IMR-90 (cell line): ENCODE data around the gene CIAO3. TPM values are rescaled to one million over a fixed set of nuclear protein-coding genes. Genes with fewer than 3 reads are reported as not detected.

Experiments
- ATAC-seq: fragments of 200-7000 bp; cut with Tn5 transposase; 2 replicates; pipeline ENCODE4 v1.9.1; 2020; ENCODE audit warnings: low read depth, mild to moderate bottlenecking, moderate library complexity
- BruUV-seq: library from RNA; stranded (reverse); fragments of 400-500 nt; replicated peaks from 2 replicates; lab custom pipeline; 2021; lab: Mats Ljungman, UMichigan
- CTCF ChIA-PET: fragments of 300-600 bp; formaldehyde crosslinking; extraction: SDS; loops from one replicate; lab custom pipeline; 2021; ENCODE audit warnings: antibody characterized with exemption; lab: Yijun Ruan, JAX
- POLR2A ChIA-PET: fragments of 300-600 bp; sonication (Branson Sonifier 250); formaldehyde crosslinking; loops from one replicate; lab custom pipeline; 2022; ENCODE audit warnings: antibody characterized with exemption; ENCODE audit not compliant: unreplicated experiment; lab: Charles Lee
- DNase-seq: peaks from one replicate; pipeline ENCODE4 v3.0.0; 2013
- H2AFZ ChIP-seq: replicated peaks from 2 replicates; pipeline ENCODE3; 2013; ENCODE audit warnings: low read length, mild to moderate bottlenecking; ENCODE audit not compliant: poor library complexity
- H2AK5ac ChIP-seq: 2 replicates; pipeline ENCODE4 v1.6.1; 2013; ENCODE audit warnings: low read depth, low read length, inconsistent platforms
- H2AK9ac ChIP-seq: replicated peaks from 2 replicates; pipeline ENCODE3; 2013; ENCODE audit warnings: mild to moderate bottlenecking, low read depth, low read length, moderate library complexity; ENCODE audit not compliant: poor library complexity
- H2BK120ac ChIP-seq: 2 replicates; pipeline ENCODE4 v1.6.1; 2013; ENCODE audit warnings: low read depth, low read length, inconsistent platforms
- H2BK15ac ChIP-seq: 3 replicates; pipeline ENCODE4 v1.6.1; 2013; ENCODE audit warnings: low read depth, low read length, inconsistent platforms
- H2BK20ac ChIP-seq: 2 replicates; pipeline ENCODE4 v1.6.1; 2013; ENCODE audit warnings: low read depth, mild to moderate bottlenecking, inconsistent platforms, low read length, moderate library complexity
- H2BK5ac ChIP-seq: 2 replicates; pipeline ENCODE4 v1.6.1; 2013; ENCODE audit warnings: mild to moderate bottlenecking, low read depth, low read length, inconsistent platforms; ENCODE audit not compliant: poor library complexity, severe bottlenecking
- H3K14ac ChIP-seq: replicated peaks from 2 replicates; pipeline ENCODE4 v1.6.1; 2013; ENCODE audit warnings: low read depth, low read length, inconsistent platforms
- H3K18ac ChIP-seq: 2 replicates; pipeline ENCODE4 v1.6.1; 2013; ENCODE audit warnings: low read depth, low read length, control low read depth
- H3K23ac ChIP-seq: 2 replicates; pipeline ENCODE4 v1.6.1; 2013; ENCODE audit warnings: low read depth, low read length, inconsistent platforms
- H3K27ac ChIP-seq: 2 replicates; pipeline ENCODE4 v1.5.1; 2013; ENCODE audit warnings: mild to moderate bottlenecking, control low read depth, low read length; ENCODE audit not compliant: insufficient read depth
- H3K27me3 ChIP-seq: 2 replicates; pipeline ENCODE4 v1.6.1; 2013; ENCODE audit warnings: low read length; ENCODE audit not compliant: control insufficient read depth, insufficient read depth
- H3K36me3 ChIP-seq: 2 replicates; pipeline ENCODE4 v1.6.1; 2013; ENCODE audit warnings: low read length, mixed read lengths; ENCODE audit not compliant: control insufficient read depth, insufficient read depth
- H3K4ac ChIP-seq: 2 replicates; pipeline ENCODE4 v1.6.1; 2013; ENCODE audit warnings: low read depth, low read length, inconsistent platforms
- H3K4me1 ChIP-seq: 2 replicates; pipeline ENCODE4 v1.6.1; 2013; ENCODE audit warnings: low read length, mixed read lengths; ENCODE audit not compliant: control insufficient read depth, insufficient read depth
- H3K4me2 ChIP-seq: 2 replicates; pipeline ENCODE4 v1.6.1; 2013; ENCODE audit warnings: low read depth, mild to moderate bottlenecking, control low read depth, low read length, moderate library complexity
- H3K4me3 ChIP-seq: 2 replicates; pipeline ENCODE4 v1.5.1; 2013; ENCODE audit warnings: low read depth, mild to moderate bottlenecking, control low read depth, low read length, moderate library complexity; ENCODE audit not compliant: insufficient read depth
- H3K56ac ChIP-seq: 2 replicates; pipeline ENCODE4 v1.6.1; 2013; ENCODE audit warnings: low read length, inconsistent platforms; ENCODE audit not compliant: insufficient read depth; ENCODE audit errors: extremely low read depth
- H3K79me1 ChIP-seq, 2 experiments: 2 replicates each; pipeline ENCODE4 v1.6.1; 2013; ENCODE audit warnings: low read length in 2 of 2, inconsistent platforms in 1 of 2, low read depth in 1 of 2
- H3K9ac ChIP-seq: 2 replicates; pipeline ENCODE4 v1.6.1; 2013; ENCODE audit warnings: low read depth, low read length, control low read depth
- H3K9me1 ChIP-seq: 2 replicates; pipeline ENCODE4 v1.6.1; 2013; ENCODE audit warnings: low read length, inconsistent platforms; ENCODE audit not compliant: insufficient read depth
- H3K9me3 ChIP-seq: 2 replicates; pipeline ENCODE4 v1.6.1; 2013; ENCODE audit warnings: low read length; ENCODE audit not compliant: control insufficient read depth, insufficient read depth
- H4K20me1 ChIP-seq: 2 replicates; pipeline ENCODE4 v1.6.1; 2013; ENCODE audit warnings: low read length, inconsistent platforms; ENCODE audit not compliant: insufficient read depth
- H4K5ac ChIP-seq: 2 replicates; pipeline ENCODE4 v1.6.1; 2013; ENCODE audit warnings: mild to moderate bottlenecking, low read depth, low read length, control low read depth
- H4K8ac ChIP-seq, 2 experiments: 2 replicates each; pipeline ENCODE4 v1.6.1; 2013; ENCODE audit warnings: low read depth in 2 of 2, low read length in 2 of 2, control low read depth in 1 of 2, inconsistent platforms in 1 of 2
- H4K91ac ChIP-seq: 2 replicates; pipeline ENCODE4 v1.6.1; 2013; ENCODE audit warnings: low read depth, low read length, inconsistent platforms; ENCODE audit not compliant: insufficient read depth
- BHLHE40 ChIP-seq: fragments of 150-350 bp; IDR thresholded peaks from 2 replicates; pipeline ENCODE4 v1.6.1; 2016; ENCODE audit warnings: mild to moderate bottlenecking, low read depth, low read length
- CEBPB ChIP-seq: IDR thresholded peaks from 2 replicates; pipeline ENCODE4 v1.6.1; 2012; ENCODE audit warnings: low read depth, low read length, improper control_type of control experiment
- CHD1 ChIP-seq: IDR thresholded peaks from 2 replicates; pipeline ENCODE4 v1.6.1; 2012; ENCODE audit warnings: low read depth, low read length, improper control_type of control experiment
- MAFK ChIP-seq: IDR thresholded peaks from 2 replicates; pipeline ENCODE4 v1.6.1; 2012; ENCODE audit warnings: low read depth, low read length, improper control_type of control experiment
- MAZ ChIP-seq: IDR thresholded peaks from 2 replicates; pipeline ENCODE4 v1.6.1; 2012; ENCODE audit warnings: low read depth, mild to moderate bottlenecking, low read length, improper control_type of control experiment, moderate library complexity, borderline replicate concordance
- MXI1 ChIP-seq: IDR thresholded peaks from 2 replicates; pipeline ENCODE4 v1.6.1; 2012; ENCODE audit warnings: low read depth, mild to moderate bottlenecking, low read length, moderate library complexity, borderline replicate concordance
- NFE2L2 ChIP-seq: fragments of 150-350 bp; IDR thresholded peaks from 2 replicates; pipeline ENCODE4 v1.6.1; 2016; ENCODE audit warnings: low read depth, mild to moderate bottlenecking, low read length
- POLR2A ChIP-seq: IDR thresholded peaks from 2 replicates; pipeline ENCODE4 v1.6.1; 2012; ENCODE audit warnings: mild to moderate bottlenecking, low read depth, low read length
- RAD21 ChIP-seq: IDR thresholded peaks from 2 replicates; pipeline ENCODE4 v1.6.1; 2012; ENCODE audit warnings: low read length, improper control_type of control experiment
- RCOR1 ChIP-seq: IDR thresholded peaks from 2 replicates; pipeline ENCODE4 v1.6.1; 2012; ENCODE audit warnings: mild to moderate bottlenecking, low read length, improper control_type of control experiment; ENCODE audit not compliant: insufficient replicate concordance
- RFX5 ChIP-seq: IDR thresholded peaks from 2 replicates; pipeline ENCODE4 v1.8.0; 2012; ENCODE audit warnings: low read depth, mild to moderate bottlenecking, low read length, moderate library complexity
- SMC3 ChIP-seq: fragments of 150-350 bp; IDR thresholded peaks from 2 replicates; pipeline ENCODE4 v1.6.1; 2016; ENCODE audit warnings: low read depth, mild to moderate bottlenecking, antibody characterized with exemption, low read length, moderate library complexity
- WGBS, 2 experiments: methylation state at CpG; one replicate each; pipeline versions ENCODE4 v1.1.5 to v1.1.7; 2013; ENCODE audit warnings: missing lambda C conversion rate in 2 of 2; ENCODE audit not compliant: insufficient read length in 1 of 2; ENCODE audit errors: extremely low coverage in 2 of 2; 5-methylcytosine and 5-hydroxymethylcytosine counted together
- dilution Hi-C: fragments of 300-500 bp; cut with HindIII; formaldehyde crosslinking; loops from one replicate; pipeline ENCODE4 v1.14.3; 2018; ENCODE audit warnings: low sequenced_read_pairs; ENCODE audit not compliant: unreplicated experiment
- in situ Hi-C: fragments of 300-500 bp; cut with MboI; formaldehyde crosslinking; loops from 3 replicates; pipeline ENCODE4 v1.14.3; 2019; ENCODE audit warnings: low sequenced_read_pairs, inconsistent platforms, mixed read lengths
- intact Hi-C: fragments of 100-400 bp; cut with micrococcal nuclease; formaldehyde crosslinking; loops from 2 replicates; pipeline ENCODE4 v1.10.0; 2022
- polyA plus RNA-seq, 3 experiments: library from polyadenylated mRNA; depleted of rRNA; stranded (reverse); fragments of >200 nt; gene quantifications; 2 replicates each; pipeline ENCODE4 v1.2.3, GENCODE V29; 2012; ENCODE audit warnings: low replicate concordance in 1 of 3
- total RNA-seq: library from RNA; depleted of rRNA; stranded (reverse); fragments of >200 nt; gene quantifications from 2 replicates; pipeline ENCODE4 v1.2.3, GENCODE V29; 2012
- TF ChIP-seq, protein P1 (sequence below): fragments of 150-350 bp; IDR thresholded peaks from 2 replicates; pipeline ENCODE4 v1.6.1; 2016; ENCODE audit warnings: low read depth, mild to moderate bottlenecking, low read length, moderate library complexity, borderline replicate concordance
- TF ChIP-seq, protein P2 (sequence below): conservative IDR thresholded peaks from 2 replicates; pipeline ENCODE4 v1.5.1; 2012; ENCODE audit warnings: mild to moderate bottlenecking, low read depth, low read length, improper control_type of control experiment
- TF ChIP-seq, protein P3 (sequence below): fragments of 150-350 bp; IDR thresholded peaks from 2 replicates; pipeline ENCODE4 v1.6.1; 2017; ENCODE audit warnings: mild to moderate bottlenecking, antibody characterized with exemption, low read length, low read depth

Gene CIAO3
- total and polyA plus RNA-seq, 2 of the 4 experiments (the other 2 are of a cell fraction): 17.0 to 20.2 TPM

DNA sequence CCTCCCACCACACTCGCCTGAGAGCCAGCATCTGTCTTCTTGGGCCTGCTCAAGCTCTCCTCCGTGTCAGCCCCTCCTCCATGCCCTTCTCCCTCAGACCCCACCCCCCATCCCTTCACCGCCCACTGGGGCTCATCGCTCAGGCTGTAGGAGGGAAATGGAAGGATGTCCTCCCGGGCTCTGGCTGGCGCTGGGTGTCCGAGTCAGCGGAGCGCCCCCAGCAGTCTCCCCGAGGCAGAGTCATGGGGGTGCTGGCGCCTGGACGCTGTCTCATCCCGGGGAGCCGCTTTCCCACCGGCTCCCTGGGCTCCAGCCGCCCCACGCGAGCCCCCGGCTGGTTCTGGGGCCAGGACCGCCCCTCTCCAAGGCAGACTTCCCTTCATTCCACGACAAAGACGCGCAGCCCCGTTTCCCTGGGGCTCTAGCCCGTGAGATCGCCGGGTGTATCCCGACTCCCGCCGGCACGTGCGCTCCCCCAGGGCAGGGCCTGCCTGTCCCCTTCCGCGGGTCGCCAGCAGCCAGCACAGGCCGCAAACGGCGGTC lies 20.3 kb downstream of the CIAO3 start:
- CTCF ChIA-PET: no interaction called here
- peak overlapping the region; percentile 10; the same call in 1 of the 2 replicates for H3K14ac ChIP-seq
- peaks cover 7% of the 10 kb centered on the region for H4K20me1 ChIP-seq
- in situ Hi-C loops: loop anchor here (25.0 kb wide), 1 partner anchor 342 kb away; the partner anchor contains the start of gene SSTR5
- peak; percentile 70 for DNase-seq
- peak overlapping the region; percentile 92 to 94 for H4K8ac ChIP-seq
- peaks cover 1% of the 10 kb centered on the region; the same call in 1 of the 2 replicates for H3K36me3 ChIP-seq
- H3K27me3 ChIP-seq: no peaks in the 10 kb centered on the region
- BruUV-seq: no TSS peak
- H2BK5ac ChIP-seq: peak overlapping the region; percentile 93
- POLR2A ChIA-PET: interaction anchor here (0.5 kb wide), 1 partner anchor 11 kb away, joined by 4 read pairs; no protein-coding TSS in a partner anchor
- H3K4me3 ChIP-seq: peak overlapping the region; percentile 98
- intact Hi-C loops: no loop called here
- peak overlapping the region; percentile 72; the same call in 1 of the 2 replicates for H2AK5ac ChIP-seq
- no peak overlapping the region for H2BK20ac ChIP-seq
- peak overlapping the region; percentile 92 for H2AK9ac ChIP-seq
- H3K4me1 ChIP-seq: peaks cover 17% of the 10 kb centered on the region
- peak overlapping the region; percentile 79 for H3K9ac ChIP-seq
- H2AFZ ChIP-seq: peak overlapping the region; percentile 96
- H4K91ac ChIP-seq: peak overlapping the region; percentile 20
- peaks cover 13 to 23% of the 10 kb centered on the region in 2 experiments for H3K79me1 ChIP-seq
- peak overlapping the region; percentile 57 for H3K56ac ChIP-seq
- peak overlapping the region; percentile 10; the same call in 1 of the 2 replicates for H2BK120ac ChIP-seq
- 0% methylated on average over 14 of the region's 38 CpGs; no CpG with 5 or more reads in 1 of the 2 experiments for WGBS, 2 experiments
- no peak overlapping the region for H3K18ac ChIP-seq
- H3K27ac ChIP-seq: peak overlapping the region; percentile 75
- peak overlapping the region; percentile 68 for H3K4me2 ChIP-seq
- H3K4ac ChIP-seq: peak overlapping the region; percentile 83
- dilution Hi-C loops: no loop called here
- peak; percentile 53 for ATAC-seq
- H3K9me3 ChIP-seq: no peaks in the 10 kb centered on the region
- no peaks in the 10 kb centered on the region for H3K9me1 ChIP-seq
- no peak overlapping the region for H2BK15ac ChIP-seq
- 0 out of 2 replicates have a peak overlapping the region, but pooled peaks have one; percentile 11 for H3K23ac ChIP-seq
- H4K5ac ChIP-seq: peak overlapping the region; percentile 6; the same call in 1 of the 2 replicates
- peak; percentile 47; the same call in 1 of the 2 replicates for TF ChIP-seq MXI1
- TF ChIP-seq, protein P1, sequence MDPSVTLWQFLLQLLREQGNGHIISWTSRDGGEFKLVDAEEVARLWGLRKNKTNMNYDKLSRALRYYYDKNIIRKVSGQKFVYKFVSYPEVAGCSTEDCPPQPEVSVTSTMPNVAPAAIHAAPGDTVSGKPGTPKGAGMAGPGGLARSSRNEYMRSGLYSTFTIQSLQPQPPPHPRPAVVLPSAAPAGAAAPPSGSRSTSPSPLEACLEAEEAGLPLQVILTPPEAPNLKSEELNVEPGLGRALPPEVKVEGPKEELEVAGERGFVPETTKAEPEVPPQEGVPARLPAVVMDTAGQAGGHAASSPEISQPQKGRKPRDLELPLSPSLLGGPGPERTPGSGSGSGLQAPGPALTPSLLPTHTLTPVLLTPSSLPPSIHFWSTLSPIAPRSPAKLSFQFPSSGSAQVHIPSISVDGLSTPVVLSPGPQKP: no peak
- TF ChIP-seq, protein P2, sequence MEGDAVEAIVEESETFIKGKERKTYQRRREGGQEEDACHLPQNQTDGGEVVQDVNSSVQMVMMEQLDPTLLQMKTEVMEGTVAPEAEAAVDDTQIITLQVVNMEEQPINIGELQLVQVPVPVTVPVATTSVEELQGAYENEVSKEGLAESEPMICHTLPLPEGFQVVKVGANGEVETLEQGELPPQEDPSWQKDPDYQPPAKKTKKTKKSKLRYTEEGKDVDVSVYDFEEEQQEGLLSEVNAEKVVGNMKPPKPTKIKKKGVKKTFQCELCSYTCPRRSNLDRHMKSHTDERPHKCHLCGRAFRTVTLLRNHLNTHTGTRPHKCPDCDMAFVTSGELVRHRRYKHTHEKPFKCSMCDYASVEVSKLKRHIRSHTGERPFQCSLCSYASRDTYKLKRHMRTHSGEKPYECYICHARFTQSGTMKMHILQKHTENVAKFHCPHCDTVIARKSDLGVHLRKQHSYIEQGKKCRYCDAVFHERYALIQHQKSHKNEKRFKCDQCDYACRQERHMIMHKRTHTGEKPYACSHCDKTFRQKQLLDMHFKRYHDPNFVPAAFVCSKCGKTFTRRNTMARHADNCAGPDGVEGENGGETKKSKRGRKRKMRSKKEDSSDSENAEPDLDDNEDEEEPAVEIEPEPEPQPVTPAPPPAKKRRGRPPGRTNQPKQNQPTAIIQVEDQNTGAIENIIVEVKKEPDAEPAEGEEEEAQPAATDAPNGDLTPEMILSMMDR: peak; percentile 42
- TF ChIP-seq NFE2L2: no peak
- TF ChIP-seq POLR2A: no peak
- no peak for TF ChIP-seq SMC3
- no peak for TF ChIP-seq CEBPB
- no peak for TF ChIP-seq RAD21
- no peak for TF ChIP-seq CHD1
- peak; percentile 58; the same call in 1 of the 2 replicates for TF ChIP-seq MAZ
- TF ChIP-seq, protein P3, sequence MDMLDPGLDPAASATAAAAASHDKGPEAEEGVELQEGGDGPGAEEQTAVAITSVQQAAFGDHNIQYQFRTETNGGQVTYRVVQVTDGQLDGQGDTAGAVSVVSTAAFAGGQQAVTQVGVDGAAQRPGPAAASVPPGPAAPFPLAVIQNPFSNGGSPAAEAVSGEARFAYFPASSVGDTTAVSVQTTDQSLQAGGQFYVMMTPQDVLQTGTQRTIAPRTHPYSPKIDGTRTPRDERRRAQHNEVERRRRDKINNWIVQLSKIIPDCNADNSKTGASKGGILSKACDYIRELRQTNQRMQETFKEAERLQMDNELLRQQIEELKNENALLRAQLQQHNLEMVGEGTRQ: no peak
- TF ChIP-seq BHLHE40: peak; percentile 84
- TF ChIP-seq RFX5: no peak
- TF ChIP-seq MAFK: no peak
- TF ChIP-seq RCOR1: peak; percentile 18
